HepG2 (cell line): ENCODE measurements around the gene LRRC25. TPM values are rescaled to one million over a fixed set of nuclear protein-coding genes. Genes with fewer than 3 reads are reported as not detected.

Experiments
- BCL6 ChIP-seq: IDR thresholded peaks from 2 replicates; pipeline ENCODE4 v1.6.1; 2016; ENCODE audit warnings: missing genetic modification reagents, missing compliant biosample characterization
- FOXP1 ChIP-seq, 2 experiments: fragments of 450-650 bp in 1 of 2; IDR thresholded peaks; 2 replicates each; pipeline ENCODE4 v1.6.1; 2017 to 2018; ENCODE audit warnings: antibody characterized with exemption in 1 of 2
- HNF4A ChIP-seq: sonication (generic); formaldehyde crosslinking; IDR thresholded peaks from 2 replicates; pipeline ENCODE4 v1.4.0; 2020; ENCODE audit warnings: missing genetic modification reagents
- HNRNPL ChIP-seq: fragments of 200-400 bp; formaldehyde crosslinking; IDR thresholded peaks from 2 replicates; pipeline ENCODE4 v1.6.1; 2017; ENCODE audit warnings: mild to moderate bottlenecking, low read depth, low read length
- IRF2 ChIP-seq: IDR thresholded peaks from 2 replicates; pipeline ENCODE4 v1.6.1; 2018; ENCODE audit warnings: missing genetic modification reagents, missing compliant biosample characterization
- MED1 ChIP-seq: sonication (generic); formaldehyde crosslinking; IDR thresholded peaks from 2 replicates; pipeline ENCODE4 v1.4.0; 2020; ENCODE audit warnings: missing genetic modification reagents
- PITX1 ChIP-seq: sonication (generic); formaldehyde crosslinking; IDR thresholded peaks from 2 replicates; pipeline ENCODE4 v1.5.1; 2020; ENCODE audit warnings: mild to moderate bottlenecking, missing genetic modification reagents
- polyA plus RNA-seq, 8 experiments: library from polyadenylated mRNA; depleted of rRNA in 3 of 8; stranded (reverse) in 7 of 8; unstranded in 1 of 8; fragments of >200 nt; fragmentation: Illumina TruSeq in 4 of 8; extraction: Trizol in 4 of 8; gene quantifications; 2 replicates each; pipeline versions ENCODE4 v1.2.1 to v1.2.3, GENCODE V29; 2011 to 2016; ENCODE audit warnings: low read depth in 4 of 8, missing spikeins in 1 of 8, mixed read lengths in 1 of 8; ENCODE audit not compliant: insufficient read depth in 1 of 8
- total RNA-seq, 5 experiments: library from RNA; depleted of rRNA; stranded (reverse); fragments of >200 nt; fragmentation: Illumina TruSeq; extraction: Trizol; gene quantifications; 2 replicates each; pipeline ENCODE4 v1.2.3, GENCODE V29; 2016; ENCODE audit warnings: low read depth in 1 of 5
- TF ChIP-seq, protein P1 (sequence below): sonication (generic); formaldehyde crosslinking; IDR thresholded peaks from 2 replicates; pipeline ENCODE4 v1.4.0; 2020; ENCODE audit warnings: missing genetic modification reagents
- TF ChIP-seq, protein P2 (sequence below): sonication (generic); formaldehyde crosslinking; IDR thresholded peaks from 2 replicates; pipeline ENCODE4 v1.4.0; 2020; ENCODE audit warnings: missing genetic modification reagents, borderline replicate concordance
- TF ChIP-seq, protein P3 (sequence below): sonication (generic); formaldehyde crosslinking; IDR thresholded peaks from 2 replicates; pipeline ENCODE4 v1.5.0; 2020; ENCODE audit warnings: missing genetic modification reagents
- TF ChIP-seq, protein P4 (sequence below): fragments of 450-650 bp; IDR thresholded peaks from 2 replicates; pipeline ENCODE4 v1.6.1; 2017; ENCODE audit warnings: mild to moderate bottlenecking

LRRC25 gene
- total and polyA plus RNA-seq, 2 of the 13 experiments (the other 11 are each of a cell fraction or from before 2014, with no cell fraction given) = 0.13 to 0.53 TPM

DNA sequence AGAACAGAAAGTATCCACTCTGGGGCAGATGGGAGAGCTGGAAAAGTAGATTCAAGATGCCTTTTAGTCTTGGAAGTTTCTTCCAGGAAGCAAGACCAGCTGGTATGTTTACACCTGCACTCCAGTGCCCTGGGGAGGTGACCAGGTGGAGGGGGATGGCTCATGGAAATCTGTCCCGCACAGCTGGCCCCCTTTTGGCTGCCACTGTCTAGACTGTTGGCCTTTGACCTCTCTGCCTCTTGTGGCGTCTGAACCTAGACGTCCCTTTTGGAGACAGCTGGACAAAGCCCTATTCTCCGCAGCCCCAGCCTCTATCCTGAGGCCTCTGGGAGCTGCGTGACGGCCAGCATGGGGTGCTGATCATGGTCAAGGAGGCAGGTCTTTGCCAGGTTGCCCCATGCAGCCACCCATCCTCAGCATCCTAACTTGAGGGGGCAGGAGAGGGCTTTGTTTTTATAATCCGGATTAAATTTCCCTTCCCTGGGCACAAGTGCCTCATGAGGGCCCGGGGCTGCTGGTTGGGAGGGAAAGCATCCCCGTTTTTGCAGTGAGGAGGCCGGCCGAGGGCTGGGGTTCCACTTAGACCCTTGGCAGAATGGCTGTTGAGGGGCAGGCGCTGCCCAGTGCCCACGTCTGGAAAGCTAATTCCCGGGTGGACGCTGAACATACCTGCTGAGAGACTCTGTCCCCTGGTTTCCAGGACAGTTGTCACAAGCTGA, 28.8 kb downstream of the LRRC25 start (continued):
- TF ChIP-seq, protein P1, sequence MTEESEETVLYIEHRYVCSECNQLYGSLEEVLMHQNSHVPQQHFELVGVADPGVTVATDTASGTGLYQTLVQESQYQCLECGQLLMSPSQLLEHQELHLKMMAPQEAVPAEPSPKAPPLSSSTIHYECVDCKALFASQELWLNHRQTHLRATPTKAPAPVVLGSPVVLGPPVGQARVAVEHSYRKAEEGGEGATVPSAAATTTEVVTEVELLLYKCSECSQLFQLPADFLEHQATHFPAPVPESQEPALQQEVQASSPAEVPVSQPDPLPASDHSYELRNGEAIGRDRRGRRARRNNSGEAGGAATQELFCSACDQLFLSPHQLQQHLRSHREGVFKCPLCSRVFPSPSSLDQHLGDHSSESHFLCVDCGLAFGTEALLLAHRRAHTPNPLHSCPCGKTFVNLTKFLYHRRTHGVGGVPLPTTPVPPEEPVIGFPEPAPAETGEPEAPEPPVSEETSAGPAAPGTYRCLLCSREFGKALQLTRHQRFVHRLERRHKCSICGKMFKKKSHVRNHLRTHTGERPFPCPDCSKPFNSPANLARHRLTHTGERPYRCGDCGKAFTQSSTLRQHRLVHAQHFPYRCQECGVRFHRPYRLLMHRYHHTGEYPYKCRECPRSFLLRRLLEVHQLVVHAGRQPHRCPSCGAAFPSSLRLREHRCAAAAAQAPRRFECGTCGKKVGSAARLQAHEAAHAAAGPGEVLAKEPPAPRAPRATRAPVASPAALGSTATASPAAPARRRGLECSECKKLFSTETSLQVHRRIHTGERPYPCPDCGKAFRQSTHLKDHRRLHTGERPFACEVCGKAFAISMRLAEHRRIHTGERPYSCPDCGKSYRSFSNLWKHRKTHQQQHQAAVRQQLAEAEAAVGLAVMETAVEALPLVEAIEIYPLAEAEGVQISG (CRISPR knock-in tag) = 0 out of 2 replicates have a peak, but pooled peaks have one; percentile 8
- TF ChIP-seq, protein P2, sequence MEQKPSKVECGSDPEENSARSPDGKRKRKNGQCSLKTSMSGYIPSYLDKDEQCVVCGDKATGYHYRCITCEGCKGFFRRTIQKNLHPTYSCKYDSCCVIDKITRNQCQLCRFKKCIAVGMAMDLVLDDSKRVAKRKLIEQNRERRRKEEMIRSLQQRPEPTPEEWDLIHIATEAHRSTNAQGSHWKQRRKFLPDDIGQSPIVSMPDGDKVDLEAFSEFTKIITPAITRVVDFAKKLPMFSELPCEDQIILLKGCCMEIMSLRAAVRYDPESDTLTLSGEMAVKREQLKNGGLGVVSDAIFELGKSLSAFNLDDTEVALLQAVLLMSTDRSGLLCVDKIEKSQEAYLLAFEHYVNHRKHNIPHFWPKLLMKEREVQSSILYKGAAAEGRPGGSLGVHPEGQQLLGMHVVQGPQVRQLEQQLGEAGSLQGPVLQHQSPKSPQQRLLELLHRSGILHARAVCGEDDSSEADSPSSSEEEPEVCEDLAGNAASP = 0 out of 2 replicates have a peak, but pooled peaks have one; percentile 14
- TF ChIP-seq, protein P3, sequence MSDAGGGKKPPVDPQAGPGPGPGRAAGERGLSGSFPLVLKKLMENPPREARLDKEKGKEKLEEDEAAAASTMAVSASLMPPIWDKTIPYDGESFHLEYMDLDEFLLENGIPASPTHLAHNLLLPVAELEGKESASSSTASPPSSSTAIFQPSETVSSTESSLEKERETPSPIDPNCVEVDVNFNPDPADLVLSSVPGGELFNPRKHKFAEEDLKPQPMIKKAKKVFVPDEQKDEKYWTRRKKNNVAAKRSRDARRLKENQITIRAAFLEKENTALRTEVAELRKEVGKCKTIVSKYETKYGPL = no peak
- TF ChIP-seq HNRNPL (0 out of 2 replicates have a peak, but pooled peaks have one; percentile 63), HNF4A (CRISPR knock-in tag) (0 out of 2 replicates have a peak, but pooled peaks have one; percentile 18), PITX1 (CRISPR knock-in tag) (0 out of 2 replicates have a peak, but pooled peaks have one; percentile 7), BCL6 (CRISPR knock-in tag) (peak; percentile 66), FOXP1 (IDR thresholded peaks at IDR 0.05) (no peak), FOXP1 (CRISPR knock-in tag; IDR thresholded peaks at IDR 0.05) (peak; percentile 6; the same call in 1 of the 2 replicates), MED1 (CRISPR knock-in tag) (peak; percentile 64), IRF2 (CRISPR knock-in tag) (no peak)
- TF ChIP-seq, protein P4, sequence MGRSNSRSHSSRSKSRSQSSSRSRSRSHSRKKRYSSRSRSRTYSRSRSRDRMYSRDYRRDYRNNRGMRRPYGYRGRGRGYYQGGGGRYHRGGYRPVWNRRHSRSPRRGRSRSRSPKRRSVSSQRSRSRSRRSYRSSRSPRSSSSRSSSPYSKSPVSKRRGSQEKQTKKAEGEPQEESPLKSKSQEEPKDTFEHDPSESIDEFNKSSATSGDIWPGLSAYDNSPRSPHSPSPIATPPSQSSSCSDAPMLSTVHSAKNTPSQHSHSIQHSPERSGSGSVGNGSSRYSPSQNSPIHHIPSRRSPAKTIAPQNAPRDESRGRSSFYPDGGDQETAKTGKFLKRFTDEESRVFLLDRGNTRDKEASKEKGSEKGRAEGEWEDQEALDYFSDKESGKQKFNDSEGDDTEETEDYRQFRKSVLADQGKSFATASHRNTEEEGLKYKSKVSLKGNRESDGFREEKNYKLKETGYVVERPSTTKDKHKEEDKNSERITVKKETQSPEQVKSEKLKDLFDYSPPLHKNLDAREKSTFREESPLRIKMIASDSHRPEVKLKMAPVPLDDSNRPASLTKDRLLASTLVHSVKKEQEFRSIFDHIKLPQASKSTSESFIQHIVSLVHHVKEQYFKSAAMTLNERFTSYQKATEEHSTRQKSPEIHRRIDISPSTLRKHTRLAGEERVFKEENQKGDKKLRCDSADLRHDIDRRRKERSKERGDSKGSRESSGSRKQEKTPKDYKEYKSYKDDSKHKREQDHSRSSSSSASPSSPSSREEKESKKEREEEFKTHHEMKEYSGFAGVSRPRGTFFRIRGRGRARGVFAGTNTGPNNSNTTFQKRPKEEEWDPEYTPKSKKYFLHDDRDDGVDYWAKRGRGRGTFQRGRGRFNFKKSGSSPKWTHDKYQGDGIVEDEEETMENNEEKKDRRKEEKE = no peak
